Suprapubic skin (tissue), 4 donors: ENCODE measurements around the gene KRTAP10-5. TPM values are rescaled to one million over a fixed set of nuclear protein-coding genes. Genes with fewer than 3 reads are reported as not detected.
"Not testable (repeated sequence)": the region's sequence is repeated elsewhere in the genome, so short reads cannot be mapped to it uniquely, and the experiment has no call there.

ENCODE experiments used
- DNase-seq, 2 donors: peaks; one replicate each; pipeline ENCODE4 v3.0.0-alpha.2; 2019; ENCODE audit warnings: low spot score in 2 of 2
- H3K27ac ChIP-seq: fragments of 200-600 bp; sonication (generic); one replicate; pipeline ENCODE4 v1.5.1; 2019
- H3K27me3 ChIP-seq: fragments of 200-600 bp; sonication (generic); one replicate; pipeline ENCODE4 v1.5.1; 2019
- H3K36me3 ChIP-seq: fragments of 200-600 bp; sonication (generic); one replicate; pipeline ENCODE4 v1.5.1; 2019
- H3K4me1 ChIP-seq: fragments of 200-600 bp; sonication (generic); one replicate; pipeline ENCODE4 v1.5.1; 2019
- H3K4me3 ChIP-seq: fragments of 200-600 bp; sonication (generic); one replicate; pipeline ENCODE4 v1.5.1; 2019; ENCODE audit warnings: mild to moderate bottlenecking
- H3K9me3 ChIP-seq: fragments of 200-600 bp; sonication (generic); one replicate; pipeline ENCODE4 v1.5.1; 2019
- EP300 ChIP-seq: sonication (generic); formaldehyde crosslinking; IDR thresholded peaks from one replicate; pipeline ENCODE4 v1.6.1; 2017; ENCODE audit warnings: antibody characterized with exemption
- POLR2A ChIP-seq, 2 donors: fragments of 450-650 bp; IDR thresholded peaks; one replicate each; pipeline ENCODE4 v1.6.1; 2017; ENCODE audit warnings: antibody characterized with exemption in 2 of 2, mild to moderate bottlenecking in 2 of 2, moderate library complexity in 2 of 2
- POLR2AphosphoS5 ChIP-seq, 3 donors: sonication (generic); formaldehyde crosslinking; IDR thresholded peaks; one replicate each; pipeline ENCODE4 v1.6.1; 2017; ENCODE audit warnings: antibody characterized with exemption in 3 of 3
- WGBS: methylation state at CpG from one replicate; pipeline ENCODE4 v1.1.5; 2018; 5-methylcytosine and 5-hydroxymethylcytosine counted together
- total RNA-seq, 4 donors: library from RNA; depleted of rRNA; stranded (reverse); fragments of >200 nt; gene quantifications; one replicate each; pipeline ENCODE4 v1.1.0, GENCODE V29; 2016
- TF ChIP-seq, protein P1 (sequence below), 2 donors: fragments of 200-600 bp in 1 of 2; fragments of 450-650 bp in 1 of 2; sonication (generic) in 1 of 2; IDR thresholded peaks; one replicate each; pipeline ENCODE4 v1.5.1; 2016 to 2019; ENCODE audit warnings: antibody characterized with exemption in 2 of 2, mild to moderate bottlenecking in 1 of 2, moderate library complexity in 1 of 2

Gene KRTAP10-5
- total RNA-seq, 4 donors from 2014 or later: 0.76 to 11.1 (median 1.7) TPM; not detected in 1

DNA sequence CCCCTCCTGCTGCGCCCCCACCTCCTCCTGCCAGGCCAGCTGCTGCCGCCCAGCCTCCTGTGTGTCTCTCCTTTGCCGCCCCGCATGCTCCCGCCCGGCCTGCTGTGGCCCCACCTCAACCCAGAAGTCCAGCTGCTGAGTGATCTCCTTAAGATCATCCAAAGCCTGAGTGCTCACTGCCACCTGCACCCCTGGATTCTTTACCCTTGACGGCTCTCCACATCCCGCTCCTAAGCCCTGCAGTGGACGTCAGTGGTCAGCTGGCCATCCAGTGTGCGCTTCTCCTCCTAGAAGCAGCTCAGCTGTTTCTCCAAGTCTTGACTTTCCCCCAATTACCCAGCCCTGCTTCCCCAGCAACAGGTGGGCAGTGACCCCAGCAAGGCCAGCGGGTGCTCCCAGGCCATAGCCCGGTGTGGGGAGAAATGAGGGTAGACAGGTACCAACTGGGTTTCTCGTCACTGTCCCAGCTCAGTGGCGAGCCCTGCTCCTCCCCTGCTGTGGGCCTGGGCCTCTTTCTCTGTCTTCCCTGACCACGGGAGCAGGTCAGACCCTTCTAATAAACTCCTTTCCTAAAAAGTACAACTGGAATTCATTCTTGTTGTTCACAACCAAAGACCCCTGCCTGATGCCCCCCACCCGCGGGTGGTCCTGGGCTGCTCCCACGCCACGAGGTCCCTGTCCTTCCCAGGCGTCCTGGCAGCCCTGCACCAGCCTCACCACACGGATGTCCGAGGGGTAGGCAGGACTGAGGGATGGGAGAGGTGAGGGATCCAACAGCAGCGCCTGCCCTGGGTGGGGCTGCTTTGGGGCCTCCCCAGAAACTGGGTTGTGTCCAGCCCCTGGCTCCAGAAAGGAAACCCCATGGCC, 21.4 kb upstream of the KRTAP10-5 start:
- H3K27me3 ChIP-seq: peaks cover 45% of the 10 kb centered on the region
- no peaks in the 10 kb centered on the region for H3K4me1 ChIP-seq
- WGBS: 85% methylated on average over 21 of the region's 23 CpGs
- H3K36me3 ChIP-seq: no peaks in the 10 kb centered on the region
- no peaks in the 10 kb centered on the region for H3K9me3 ChIP-seq
- DNase-seq: peak in 1 of 2 donors; percentile 35
- TF ChIP-seq POLR2AphosphoS5 (IDR thresholded peaks at IDR 0.05) (no peak), EP300 (no peak)
- TF ChIP-seq, protein P1, sequence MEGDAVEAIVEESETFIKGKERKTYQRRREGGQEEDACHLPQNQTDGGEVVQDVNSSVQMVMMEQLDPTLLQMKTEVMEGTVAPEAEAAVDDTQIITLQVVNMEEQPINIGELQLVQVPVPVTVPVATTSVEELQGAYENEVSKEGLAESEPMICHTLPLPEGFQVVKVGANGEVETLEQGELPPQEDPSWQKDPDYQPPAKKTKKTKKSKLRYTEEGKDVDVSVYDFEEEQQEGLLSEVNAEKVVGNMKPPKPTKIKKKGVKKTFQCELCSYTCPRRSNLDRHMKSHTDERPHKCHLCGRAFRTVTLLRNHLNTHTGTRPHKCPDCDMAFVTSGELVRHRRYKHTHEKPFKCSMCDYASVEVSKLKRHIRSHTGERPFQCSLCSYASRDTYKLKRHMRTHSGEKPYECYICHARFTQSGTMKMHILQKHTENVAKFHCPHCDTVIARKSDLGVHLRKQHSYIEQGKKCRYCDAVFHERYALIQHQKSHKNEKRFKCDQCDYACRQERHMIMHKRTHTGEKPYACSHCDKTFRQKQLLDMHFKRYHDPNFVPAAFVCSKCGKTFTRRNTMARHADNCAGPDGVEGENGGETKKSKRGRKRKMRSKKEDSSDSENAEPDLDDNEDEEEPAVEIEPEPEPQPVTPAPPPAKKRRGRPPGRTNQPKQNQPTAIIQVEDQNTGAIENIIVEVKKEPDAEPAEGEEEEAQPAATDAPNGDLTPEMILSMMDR (IDR thresholded peaks at IDR 0.05): no peak
- no peak overlapping the region for H3K27ac ChIP-seq
- no peak overlapping the region for H3K4me3 ChIP-seq

- not testable (repeated sequence) for H3K27ac ChIP-seq, H3K4me3 ChIP-seq, H3K4me1 ChIP-seq, DNase-seq, H3K9me3 ChIP-seq, H3K36me3 ChIP-seq
- WGBS: 63% methylated on average over 4 of the region's 10 CpGs
- peaks cover 46% of the 10 kb centered on the region for H3K27me3 ChIP-seq
Observed at GRCh38 chr21:44601091-44601490, 20.7 kb upstream of the KRTAP10-5 start.

GRCh38 chr21:44600118-44600978, 19.9 kb upstream of the KRTAP10-5 start, which contains the start of gene KRTAP10-7:
Gene KRTAP10-7 (plus strand): TSS chr21:44600597. CDS start chr21:44600622, 25 bp downstream.
- not testable (repeated sequence) for H3K36me3 ChIP-seq, DNase-seq, H3K4me3 ChIP-seq, H3K27ac ChIP-seq, H3K9me3 ChIP-seq, H3K4me1 ChIP-seq
- peaks cover 46% of the 10 kb centered on the region for H3K27me3 ChIP-seq
- WGBS: 80% methylated on average over 19 of the region's 23 CpGs

DNA sequence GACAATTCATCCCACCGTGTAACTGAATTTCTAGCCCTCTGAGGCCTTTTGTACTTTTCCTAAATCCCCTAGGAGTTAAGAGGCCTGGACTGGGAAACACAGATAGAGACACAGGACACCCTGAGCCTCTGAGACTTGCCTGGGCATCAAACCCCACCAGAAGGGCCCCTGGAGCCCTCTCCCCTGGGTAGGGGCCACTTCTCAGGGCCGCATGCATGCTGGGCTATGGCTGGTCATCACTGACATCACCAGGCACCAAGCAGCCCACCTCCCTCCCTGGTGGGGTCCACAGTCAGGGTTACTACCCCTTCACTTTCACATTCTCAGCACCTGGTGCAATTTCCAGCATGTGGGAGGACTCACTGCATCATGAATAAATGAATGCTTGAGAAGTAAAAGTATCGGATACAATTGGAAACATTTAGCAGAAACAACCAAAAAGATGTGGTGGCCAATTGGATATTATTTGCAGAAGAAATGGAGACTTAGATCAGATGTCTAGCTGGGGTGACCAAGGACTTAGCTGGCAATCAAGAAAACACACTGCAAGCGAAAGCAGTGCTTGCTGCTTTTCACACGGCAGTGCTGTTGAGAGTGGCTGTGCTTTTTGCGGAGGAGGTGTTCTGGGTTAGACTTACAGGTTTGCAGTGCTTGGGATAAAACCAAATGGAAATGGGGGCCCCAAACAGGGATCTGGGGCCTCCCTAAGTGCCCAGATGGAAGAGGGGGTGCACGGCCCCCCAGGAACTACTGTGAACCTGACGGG, 19.0 kb upstream of the KRTAP10-5 start:
- Histone ChIP-seq H3K36me3 (no peaks in the 10 kb centered on the region), H3K4me1 (no peaks in the 10 kb centered on the region), H3K27me3 (peaks cover 46% of the 10 kb centered on the region), H3K4me3 (no peak overlapping the region), H3K9me3 (no peaks in the 10 kb centered on the region), H3K27ac (no peak overlapping the region)
- peak in 1 of 2 donors; percentile 65 for DNase-seq
- WGBS: 88% methylated on average over 8 of the region's 8 CpGs
- TF ChIP-seq, protein P1 (IDR thresholded peaks at IDR 0.05): no peak
- no peak for TF ChIP-seq EP300
- TF ChIP-seq POLR2A (IDR thresholded peaks at IDR 0.05): no peak
- TF ChIP-seq POLR2AphosphoS5 (IDR thresholded peaks at IDR 0.05): no peak

DNA sequence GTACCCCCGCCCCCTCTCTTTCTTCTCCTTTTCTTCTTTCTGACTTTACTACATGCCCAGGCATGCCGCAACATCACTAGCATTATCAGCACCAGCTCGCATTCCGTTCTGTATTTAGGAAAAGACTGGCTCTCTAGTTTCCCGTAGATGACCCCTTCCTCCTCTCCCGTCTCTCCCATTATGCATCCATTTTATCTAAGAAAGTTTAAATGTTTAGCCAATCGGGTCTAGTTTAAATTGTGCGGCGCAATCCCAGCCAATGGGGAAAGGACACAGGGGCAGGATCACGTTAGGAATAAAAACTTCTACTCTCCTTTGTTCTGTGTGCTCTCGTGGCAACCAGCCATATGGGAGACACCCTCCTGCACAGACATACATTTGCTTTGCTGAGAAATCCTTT, 17.7 kb upstream of the KRTAP10-5 start:
- WGBS: 82% methylated on average over 11 of the region's 11 CpGs
- no peak for DNase-seq
- no peak overlapping the region for H3K27ac ChIP-seq

More for the DNA sequence above, 17.7 kb upstream of the KRTAP10-5 start:
- Histone ChIP-seq H3K36me3 (no peaks in the 10 kb centered on the region), H3K4me3 (no peak overlapping the region), H3K27me3 (peaks cover 36% of the 10 kb centered on the region), H3K9me3 (no peaks in the 10 kb centered on the region), H3K4me1 (no peaks in the 10 kb centered on the region)
- no peak for TF ChIP-seq EP300
- TF ChIP-seq, protein P1 (IDR thresholded peaks at IDR 0.05): no peak
- TF ChIP-seq POLR2A (IDR thresholded peaks at IDR 0.05): no peak
- TF ChIP-seq POLR2AphosphoS5 (IDR thresholded peaks at IDR 0.05): no peak
